Measurements from ENCODE around the gene IFT122.
A peak's percentile ranks its signal among the peaks of the same experiment; 100 is the strongest.

The IFT122 gene

DNA sequence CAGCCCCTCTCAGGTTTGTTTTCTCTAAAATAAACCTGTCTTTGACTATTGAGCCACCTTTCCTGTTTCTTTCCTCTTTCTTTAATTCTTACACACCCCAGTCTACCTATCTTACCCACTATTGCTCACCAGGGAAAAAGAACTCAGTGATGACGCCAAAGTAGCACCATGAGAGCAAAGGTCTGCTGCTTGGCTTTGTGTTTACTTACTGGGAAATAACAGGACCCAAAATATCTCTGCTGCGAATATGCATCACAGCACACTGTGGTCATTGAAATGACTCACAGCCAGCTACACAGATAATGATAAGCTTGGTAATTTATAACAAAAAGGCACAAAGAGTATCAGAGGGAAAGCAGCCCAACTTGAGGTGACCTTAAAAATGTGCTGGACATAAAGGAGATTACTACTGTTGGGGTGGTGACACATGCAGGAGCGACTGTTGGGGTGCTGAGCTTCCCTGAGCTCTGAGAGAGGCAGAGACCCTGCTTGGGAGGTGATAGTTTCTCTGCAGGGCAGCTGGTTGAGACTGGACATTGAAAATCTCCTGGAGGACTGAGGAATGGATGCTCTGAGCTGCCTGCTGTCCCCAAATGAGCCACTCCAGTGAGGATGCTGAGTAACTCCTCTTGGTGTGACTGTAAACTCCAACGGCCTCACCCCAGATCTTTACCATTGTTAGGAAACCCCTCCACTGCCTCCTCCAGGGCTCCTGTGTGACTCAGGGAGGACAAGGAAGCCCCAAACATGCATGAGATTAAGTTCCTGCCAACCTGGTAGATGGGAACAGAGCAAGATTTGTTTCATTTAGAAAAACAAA lies 26.1 kb upstream of the IFT122 start:
- no peak for DNase-seq (ENCODE audit: low spot score)

DNA sequence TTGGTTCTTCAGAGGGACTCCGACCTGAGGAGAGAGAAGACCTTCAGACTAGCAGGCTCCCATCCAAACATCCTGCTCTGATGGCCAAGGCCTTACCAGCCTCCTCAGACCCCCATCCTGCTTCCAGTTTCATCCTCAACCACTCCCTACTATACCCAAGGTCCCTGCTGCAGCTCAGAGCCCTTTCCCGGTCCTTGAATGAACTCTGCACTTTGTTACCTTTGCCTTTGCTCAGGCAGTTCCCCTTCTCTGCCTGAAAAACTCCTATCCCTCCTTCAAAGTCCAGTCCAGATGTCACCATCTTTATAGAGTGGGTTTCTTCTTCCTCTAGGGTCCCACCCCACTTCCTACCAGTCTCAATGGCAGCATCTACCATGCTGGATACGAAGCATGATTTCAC lies 24.6 kb upstream of the IFT122 start:
- no peak for DNase-seq (ENCODE audit: low spot score)

DNA sequence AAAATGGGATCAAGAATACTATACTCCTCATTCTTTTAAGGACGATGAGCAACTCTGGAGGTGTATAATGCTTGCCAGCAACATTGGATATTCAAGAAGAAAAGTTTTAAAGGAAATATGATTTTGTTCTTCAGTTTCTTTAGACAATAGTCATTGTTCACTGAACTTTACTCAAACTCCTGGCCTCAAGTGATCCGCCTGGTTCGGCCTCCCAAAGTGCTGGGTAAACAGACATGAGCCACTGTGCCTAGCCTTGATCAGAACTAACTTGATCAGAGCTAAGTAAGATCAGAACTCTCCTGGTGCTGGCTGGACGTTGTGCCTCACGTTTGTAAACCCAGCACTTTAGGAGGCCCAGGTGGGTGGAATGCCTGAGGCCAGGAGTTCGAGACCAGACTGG lies 24.2 kb upstream of the IFT122 start:
- DNase-seq (ENCODE audit: low spot score) = no peak

DNA sequence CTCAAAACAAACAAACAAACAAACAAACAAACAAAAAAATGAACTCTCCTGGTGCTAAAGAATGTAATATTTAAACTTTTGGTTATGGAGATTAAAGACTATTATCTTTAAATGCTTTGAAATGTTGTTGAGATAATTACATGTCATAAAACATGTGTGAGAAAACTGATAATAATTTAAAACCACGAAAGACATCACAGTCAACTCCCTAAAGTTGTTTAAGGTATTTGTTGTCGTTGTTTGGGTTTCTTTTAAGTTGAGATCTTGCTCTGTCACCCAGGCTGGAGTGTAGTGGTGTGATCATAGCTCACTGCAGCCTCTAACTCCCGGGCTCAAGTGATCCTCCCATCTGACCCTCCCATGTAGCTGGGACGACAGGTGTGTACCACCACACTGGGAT lies 23.6 kb upstream of the IFT122 start:
- DNase-seq (ENCODE audit: low spot score) = no peak

DNA sequence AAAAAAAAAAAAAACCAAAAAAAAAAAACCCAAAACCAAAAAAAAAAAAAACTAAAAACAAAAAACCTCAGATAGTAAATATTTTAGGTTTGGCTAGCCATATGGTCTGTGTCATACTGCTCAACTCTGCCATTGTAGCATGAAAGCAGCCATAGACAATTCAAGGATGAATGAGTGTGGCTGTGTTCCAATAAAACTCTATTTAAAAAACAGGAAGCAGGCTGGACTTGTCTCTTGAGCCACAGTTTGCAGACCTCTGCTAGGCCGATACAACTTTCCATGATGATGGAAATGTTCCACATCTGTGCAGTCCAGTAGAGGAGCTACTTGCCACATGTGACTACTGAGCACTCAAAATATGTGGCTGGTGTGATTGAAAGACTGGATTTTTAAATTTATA lies 22.7 kb upstream of the IFT122 start:
- DNase-seq (ENCODE audit: low spot score) = no peak

DNA sequence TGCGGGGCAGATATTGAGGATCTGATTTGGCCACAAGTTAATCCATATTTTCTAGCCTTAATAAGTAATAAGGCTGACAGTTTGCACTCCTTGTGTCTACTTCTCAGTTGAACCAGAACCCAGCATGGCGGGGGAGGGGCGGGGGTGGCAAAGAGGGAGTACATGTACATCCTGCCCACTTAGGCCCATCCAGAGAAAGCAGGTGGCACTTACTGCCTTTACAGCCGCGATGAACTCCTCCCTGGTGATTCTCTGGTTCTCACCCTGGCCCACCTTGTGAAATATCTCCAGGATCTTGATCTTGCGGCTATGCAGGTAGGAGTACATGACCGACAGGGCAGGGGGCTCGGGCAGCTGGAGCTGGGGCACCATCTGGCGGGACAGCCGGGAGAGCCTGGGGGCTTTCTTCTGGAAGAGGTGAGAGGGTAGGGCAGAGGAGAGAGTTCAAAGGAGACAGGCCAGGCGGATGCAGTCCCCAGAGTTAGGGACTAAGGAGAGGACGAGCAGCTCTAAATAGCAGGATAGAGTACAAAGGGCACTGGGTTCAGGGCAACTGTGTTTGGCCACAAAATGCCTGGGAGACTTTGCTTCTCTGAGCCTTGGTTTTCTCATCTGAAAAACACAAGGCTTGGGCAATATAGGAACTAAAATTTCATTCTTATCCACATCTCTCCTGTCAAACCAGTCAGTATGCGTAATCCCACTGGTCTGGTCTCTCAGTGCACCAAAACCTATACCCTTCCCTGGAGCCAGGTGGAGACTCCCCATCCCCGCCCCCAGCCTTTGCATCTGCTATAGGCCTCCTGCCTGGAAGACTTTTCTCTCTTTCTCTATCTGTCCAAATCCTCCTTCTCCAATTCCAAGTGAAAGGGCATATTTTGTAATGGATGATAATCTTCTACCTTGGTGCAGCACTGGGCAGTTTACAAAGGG lies 21.7 kb upstream of the IFT122 start:
- DNase-seq (ENCODE audit: low spot score) = no peak

DNA sequence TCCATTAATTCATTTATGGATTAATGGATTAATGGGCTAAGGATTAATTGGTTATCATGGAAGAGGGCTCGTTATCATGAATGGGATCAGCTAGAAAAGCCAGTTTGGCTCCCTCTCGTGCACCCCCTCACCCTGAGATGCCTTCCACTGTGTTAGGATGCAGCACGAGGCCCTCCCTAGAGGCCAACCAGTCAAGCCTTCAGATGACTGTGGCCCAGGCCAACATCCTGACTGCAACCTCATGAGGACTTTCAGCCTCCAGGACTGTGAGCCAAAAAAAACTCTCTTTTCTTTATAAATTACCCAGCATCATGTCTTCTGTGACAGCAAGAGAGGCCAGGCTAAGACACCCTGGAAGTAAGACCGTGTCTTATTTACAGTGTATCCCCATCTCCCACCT lies 20.5 kb upstream of the IFT122 start:
- no peak for DNase-seq (ENCODE audit: low spot score)

DNA sequence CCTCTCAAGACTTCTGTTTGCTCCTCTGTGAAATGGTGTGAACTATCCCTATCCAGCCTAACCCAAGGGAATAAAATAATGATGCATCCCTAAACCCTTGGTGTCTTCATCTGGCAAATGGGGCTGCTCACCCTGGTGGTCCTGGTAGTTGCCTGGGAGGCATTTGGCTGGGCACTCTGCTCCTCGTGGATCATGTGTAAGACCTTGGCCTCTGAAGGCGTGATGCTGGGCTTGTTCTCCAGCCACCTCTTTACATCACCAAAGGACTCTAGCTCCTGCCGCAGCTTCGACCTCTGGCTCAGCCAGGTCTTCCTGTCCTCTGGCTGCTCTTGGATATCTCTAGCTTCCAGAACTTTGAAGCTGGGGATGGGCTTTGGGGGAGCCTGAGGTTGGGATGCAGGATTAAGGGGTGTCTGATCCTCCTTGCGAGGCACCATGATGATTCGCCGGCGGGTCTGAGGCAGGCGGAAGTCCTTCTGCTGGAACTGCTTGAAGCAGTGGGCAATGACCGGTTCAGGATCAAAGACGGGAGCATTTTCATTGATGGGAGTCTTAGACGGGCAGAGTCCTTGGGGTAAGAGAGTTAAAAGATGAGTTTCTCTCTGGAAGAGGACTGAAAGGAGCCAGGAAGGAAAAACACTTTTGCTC lies 18.7 kb upstream of the IFT122 start:
- no peak for DNase-seq (ENCODE audit: low spot score)

DNA sequence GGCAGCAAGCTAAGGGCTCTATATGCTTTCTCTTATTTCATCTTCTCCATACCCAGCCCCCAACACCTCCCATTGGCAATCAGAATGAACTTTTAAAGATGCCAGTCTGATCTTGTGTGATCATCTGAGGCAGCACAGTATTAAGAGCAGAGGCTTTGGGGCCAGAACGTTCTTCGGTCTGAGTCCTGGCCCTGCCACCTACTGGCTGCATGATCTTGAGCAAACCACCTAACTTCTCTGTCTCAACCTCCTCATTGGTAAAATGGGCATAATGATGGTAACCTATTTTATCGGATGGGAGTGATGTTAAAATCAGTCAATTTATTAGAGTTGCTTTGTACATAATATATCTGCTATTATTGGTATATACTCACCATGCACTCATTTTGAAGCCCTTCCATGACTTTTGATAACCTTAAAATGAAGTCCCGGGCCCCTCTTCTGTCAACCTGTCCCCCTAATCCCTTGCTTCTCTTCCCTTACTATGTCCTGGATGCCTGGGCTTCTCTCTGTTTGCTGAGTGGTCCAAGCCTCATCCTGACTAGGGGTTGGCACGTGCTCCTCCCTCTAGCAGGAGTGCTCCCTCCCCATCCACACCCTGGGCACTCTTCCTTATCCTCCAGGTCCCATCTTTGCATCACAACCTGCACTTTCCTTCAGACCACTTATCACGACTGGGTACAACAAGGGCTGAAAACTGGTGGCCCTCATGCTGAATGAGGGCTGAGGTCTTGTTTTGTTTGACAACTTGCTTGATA lies 17.9 kb upstream of the IFT122 start:
- no peak for DNase-seq (ENCODE audit: low spot score)

DNA sequence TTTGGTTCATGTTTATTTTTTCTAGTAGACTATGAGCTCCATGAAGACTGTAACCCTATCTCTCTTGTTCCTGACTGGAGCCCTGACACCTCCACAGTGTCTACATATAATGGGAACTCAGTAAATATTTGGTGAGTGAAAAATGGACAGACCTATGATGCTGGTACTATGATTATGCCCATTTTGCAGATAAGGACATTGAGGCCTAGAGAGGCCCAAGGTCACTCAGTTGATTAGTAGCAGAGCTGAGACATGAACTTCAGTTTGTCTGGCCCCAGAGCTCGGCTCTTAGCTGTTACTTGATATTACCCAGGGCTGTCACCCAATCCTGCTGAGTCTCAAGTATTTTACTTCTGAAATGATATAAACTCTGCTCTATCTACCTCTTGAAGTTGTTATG lies 17.1 kb upstream of the IFT122 start:
- DNase-seq (ENCODE audit: low spot score) = no peak

DNA sequence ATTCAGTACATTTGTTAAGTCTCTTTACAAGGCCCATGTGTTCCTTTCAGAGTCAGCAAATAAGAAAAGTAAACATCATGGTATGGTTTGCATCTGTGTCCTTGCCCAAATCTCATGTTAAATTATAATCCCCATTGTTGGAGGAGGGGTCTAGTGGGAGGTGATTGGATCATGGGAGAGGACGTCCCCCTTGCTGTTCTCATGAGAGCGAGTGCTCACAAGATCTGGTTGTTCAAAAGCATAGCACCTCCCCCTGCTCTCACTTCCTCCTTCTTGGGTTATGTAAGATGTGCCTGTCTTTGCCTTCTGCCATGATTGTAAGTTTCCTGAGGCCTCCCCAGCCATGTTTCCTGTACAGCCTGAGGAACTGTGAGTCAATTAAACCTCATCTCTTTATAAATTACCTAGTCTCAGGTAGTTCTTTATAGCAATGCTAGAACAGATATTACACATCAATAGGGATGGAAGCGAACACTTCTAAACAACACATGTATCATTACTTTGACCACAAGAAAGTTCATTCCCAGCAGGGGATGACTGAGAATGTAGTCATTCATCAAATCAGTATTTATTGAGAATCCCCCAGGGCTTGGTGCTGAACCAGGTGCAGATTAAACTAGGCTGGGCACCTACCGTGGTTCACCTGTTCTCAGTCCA lies 15.7 kb upstream of the IFT122 start:
- peak; percentile 50 for DNase-seq (ENCODE audit: low spot score)

DNA sequence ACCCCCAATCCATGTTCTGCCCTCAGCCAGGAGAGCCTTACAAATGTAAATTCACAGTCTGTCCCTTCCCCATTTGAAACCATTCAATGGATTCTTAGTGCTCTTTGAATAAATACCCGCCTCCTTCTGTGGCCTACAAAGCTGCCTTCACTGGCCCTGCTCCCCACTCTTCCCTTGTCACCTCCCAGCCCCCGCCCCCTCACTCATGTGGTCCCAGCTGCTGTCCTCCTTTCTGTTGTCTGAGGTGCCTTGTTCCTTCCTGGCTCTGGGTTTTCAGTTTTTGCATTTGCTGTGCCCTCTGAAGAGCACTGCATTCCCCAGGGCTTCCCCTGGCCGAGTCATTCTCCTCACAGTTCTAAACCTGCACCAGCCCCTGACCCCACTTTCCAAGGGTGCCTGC lies 14.8 kb upstream of the IFT122 start:
- DNase-seq (ENCODE audit: low spot score) = no peak

DNA sequence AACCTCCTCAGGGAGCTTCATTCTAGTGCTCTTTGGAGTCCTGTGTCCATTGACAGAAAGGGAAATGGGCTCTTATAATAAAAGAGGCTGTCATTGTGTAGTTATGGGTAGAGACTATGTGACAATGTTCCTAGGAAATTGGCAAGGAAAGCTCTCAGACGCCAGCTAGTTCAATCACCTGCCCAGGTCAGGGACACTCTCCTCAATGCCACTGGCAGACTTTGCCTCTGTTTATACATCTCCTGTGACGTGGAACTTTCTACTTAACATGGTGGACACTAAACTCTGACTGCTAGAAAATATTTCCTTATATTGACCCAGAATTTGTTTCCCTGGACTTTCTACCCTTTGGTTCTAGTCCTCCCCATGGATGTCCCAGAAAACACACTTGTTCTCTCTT lies 14.4 kb upstream of the IFT122 start:
- DNase-seq (ENCODE audit: low spot score) = no peak

DNA sequence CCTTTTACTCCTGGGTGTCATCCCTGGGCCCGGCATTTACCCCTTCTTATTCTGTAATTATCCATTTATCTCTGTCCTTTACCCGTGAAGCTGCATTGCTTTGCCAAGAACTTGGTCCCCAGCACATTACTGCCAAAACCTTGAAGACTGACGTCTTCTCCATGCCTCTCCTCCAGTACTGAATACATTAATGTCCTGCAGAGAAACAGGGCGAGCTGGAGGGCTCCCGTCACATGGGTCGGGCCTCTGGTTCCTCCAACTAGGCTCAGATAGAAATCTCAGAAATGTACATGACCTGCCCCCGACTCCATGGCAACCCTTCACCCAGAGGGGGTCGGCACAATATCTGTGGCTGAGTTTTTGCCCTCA lies 12.0 kb upstream of the IFT122 start:
- no peak for DNase-seq (ENCODE audit: low spot score)

DNA sequence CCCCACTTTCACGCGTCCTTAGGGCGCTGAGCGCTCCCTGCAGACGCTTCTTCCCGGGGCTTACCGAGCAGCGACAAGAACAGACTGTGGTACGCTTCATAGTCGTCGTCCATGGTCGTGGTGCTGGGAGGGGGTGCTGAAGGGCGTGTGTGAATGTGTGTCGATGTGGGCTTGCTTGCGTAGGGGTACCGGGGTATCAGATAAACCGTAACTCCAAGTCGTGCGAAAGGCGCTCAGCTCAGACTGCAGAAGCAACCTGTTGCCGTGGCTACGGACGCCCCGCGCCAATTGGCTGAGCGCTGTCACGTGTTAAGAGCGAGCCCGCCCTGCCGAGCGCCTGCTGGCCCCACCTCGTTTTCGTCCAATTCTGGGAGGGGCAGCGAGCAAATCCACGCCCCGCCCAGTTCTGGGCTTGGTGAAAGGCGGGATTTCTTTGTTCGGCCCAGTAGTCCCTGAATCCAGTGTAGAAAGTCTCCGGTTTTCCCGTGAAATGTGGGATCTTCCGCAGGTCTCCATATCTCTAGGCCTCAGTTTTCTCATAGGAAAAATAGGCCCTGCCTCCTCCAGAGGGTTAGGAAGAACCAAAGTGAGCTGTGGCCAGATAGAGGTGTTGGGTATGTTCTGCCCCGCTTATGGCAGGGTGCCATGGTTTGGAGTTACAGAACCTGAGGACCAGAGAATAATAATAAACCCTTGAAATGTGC lies 11.5 kb upstream of the IFT122 start, which contains the start of gene EFCAB12:
Gene EFCAB12, minus strand, starts transcription at position 261 of the 704 bp plus-strand sequence. Its CDS starts 148 bp downstream, at position 113.
- DNase-seq (ENCODE audit: low spot score) = peak; percentile 96

DNA sequence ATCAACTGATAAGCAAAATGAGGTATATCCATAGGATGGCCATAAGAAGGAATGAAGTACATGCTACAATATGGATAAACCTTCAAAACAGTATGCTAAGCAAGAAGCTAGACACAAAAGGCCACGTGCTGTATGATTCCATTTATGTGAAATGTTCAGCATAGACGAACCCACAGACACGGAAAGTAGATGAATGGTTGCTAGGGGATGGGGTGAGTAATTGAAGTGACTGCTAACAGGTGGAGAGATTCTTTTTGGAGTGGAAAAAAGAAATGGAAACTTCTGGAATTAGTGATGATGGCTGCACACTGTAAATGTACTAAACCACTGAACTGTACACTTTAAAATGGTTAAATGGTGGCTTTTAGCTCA lies 11.0 kb upstream of the IFT122 start:
- no peak for DNase-seq (ENCODE audit: low spot score)

DNA sequence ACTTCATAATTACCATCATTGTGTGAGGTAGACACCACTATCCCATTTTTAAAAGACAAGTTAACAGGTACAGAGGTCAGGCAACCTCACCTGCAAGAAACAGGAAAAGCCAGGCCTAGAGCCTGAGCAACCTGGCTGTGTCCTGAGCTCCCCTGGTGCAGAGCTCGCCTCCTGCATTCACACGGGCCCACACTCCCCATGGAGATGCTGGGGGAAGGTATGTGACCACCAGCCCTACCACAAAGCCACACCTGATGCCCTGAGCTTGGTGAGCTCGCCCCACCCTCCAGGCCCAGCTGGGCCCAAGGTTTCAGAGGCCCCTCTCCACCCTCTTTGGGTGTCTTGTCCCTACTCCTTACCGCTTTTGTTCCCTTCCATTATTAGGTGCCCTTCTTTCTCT lies 10.4 kb upstream of the IFT122 start:
- no peak for DNase-seq (ENCODE audit: low spot score)

DNA sequence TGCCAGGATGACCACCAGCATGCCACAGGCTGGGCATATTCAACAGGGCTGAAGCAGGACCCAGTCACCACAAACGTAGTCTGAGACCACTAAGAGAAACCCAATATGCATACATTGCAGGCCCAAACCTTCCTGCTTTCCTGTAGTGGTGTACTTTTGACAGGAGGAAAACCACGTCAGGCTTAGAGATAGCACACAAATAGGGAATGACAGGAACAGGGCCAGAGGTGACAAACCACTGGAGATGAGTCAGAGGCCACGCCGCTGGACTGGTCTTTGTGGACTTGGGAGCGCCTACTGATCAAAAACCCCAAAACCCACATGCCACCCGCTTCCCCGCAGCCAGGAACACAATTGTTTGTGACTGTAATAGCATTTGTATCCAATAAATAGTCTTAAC lies 8.0 kb upstream of the IFT122 start:
- DNase-seq (ENCODE audit: low spot score) = no peak

DNA sequence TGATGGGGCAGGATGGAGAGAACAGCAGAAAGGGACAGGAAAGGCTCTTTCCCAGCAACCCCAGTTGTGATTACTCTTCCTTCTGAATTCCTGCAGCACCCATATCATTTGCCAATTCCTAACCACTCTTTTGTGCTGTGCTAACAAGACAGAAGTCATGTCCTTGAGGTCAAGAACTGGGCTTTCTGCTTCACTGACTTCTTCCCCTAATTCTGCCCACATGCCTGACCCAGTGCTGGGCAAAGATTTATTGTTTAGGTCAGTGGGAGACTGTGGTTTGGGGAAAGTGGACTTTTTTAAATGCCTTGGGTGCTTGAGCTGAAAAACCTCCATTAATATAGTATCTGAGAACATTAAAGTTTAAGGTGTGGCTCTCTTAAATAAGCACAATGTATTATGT lies 7.4 kb upstream of the IFT122 start:
- DNase-seq (ENCODE audit: low spot score) = no peak

DNA sequence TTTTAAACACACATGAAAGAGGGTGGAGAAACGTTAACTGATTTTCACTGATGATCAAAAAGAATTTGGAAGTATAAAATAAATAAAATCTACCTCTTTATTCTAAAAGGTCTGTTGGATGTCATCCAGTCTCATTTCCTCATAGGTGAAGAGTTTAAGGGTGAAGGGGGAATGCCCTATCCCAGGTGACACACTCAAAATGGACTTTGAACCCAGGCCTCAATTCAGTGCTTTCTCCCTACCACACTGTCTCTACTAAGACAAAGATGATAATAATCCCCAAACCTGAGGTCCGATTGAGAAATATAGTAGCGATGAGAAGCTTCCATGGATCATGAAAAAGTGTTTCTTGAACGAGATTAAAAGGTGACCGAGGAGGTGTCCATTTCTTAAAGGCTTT lies 6.5 kb upstream of the IFT122 start:
- DNase-seq (ENCODE audit: low spot score) = no peak

DNA sequence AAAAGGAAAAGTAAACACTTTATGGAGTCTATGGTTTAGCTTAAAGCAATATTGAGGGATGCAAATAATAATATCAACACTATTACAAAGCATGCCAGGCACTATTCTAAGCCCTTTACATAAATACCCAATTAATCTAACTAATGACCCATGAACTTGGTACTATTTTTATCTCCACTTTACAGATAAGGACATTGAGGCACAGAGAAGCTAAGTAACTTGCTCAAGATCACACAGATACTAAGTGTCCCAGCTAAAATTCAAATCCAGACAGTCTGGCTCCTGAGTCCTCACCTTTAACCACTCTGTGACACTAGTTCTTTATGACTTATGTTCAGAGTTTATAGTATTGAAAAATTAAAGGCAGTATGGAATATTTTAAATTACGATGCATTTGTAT lies 5.9 kb upstream of the IFT122 start:
- no peak for DNase-seq (ENCODE audit: low spot score)

Data from pons (tissue), 1 donor.